HepG2 (cell line): ENCODE measurements around the gene AVPR2. TPM values are rescaled to one million over a fixed set of nuclear protein-coding genes. Genes with fewer than 3 reads are reported as not detected.

Experiments
- ATAC-seq: fragments of 200-7000 bp; cut with Tn5 transposase; 3 replicates; pipeline ENCODE4 v1.9.1; 2020; ENCODE audit warnings: mild to moderate bottlenecking, moderate library complexity
- BruUV-seq: library from RNA; stranded (reverse); fragments of 400-500 nt; replicated peaks from 2 replicates; lab custom pipeline; 2021; lab: Mats Ljungman, UMichigan
- CTCF ChIA-PET: fragments of 300-600 bp; formaldehyde crosslinking; extraction: SDS; loops from one replicate; lab custom pipeline; 2021; ENCODE audit warnings: low total read pairs, inconsistent platforms, low intra/inter-chr PET ratio; lab: Yijun Ruan, JAX
- POLR2A ChIA-PET: fragments of 350-600 bp; sonication (Branson Sonifier 250); formaldehyde crosslinking; loops from one replicate; lab custom pipeline; 2020; ENCODE audit warnings: antibody characterized with exemption, inconsistent platforms; lab: Yijun Ruan, JAX
- DNase-seq: peaks from one replicate; pipeline ENCODE4 v3.0.0-alpha.2; 2015; ENCODE audit warnings: low spot score
- FAIRE-seq: peaks from 3 replicates; lab custom pipeline; 2011; peaks lifted over from hg19 to GRCh38; lab: Jason Lieb, UNC
- H2AFZ ChIP-seq: one replicate; pipeline ENCODE4 v1.6.1; 2011; ENCODE audit warnings: low read length, inconsistent platforms
- H3K27ac ChIP-seq: fragments of 300-600 bp; 3 replicates; pipeline ENCODE4 v1.8.0; 2011; ENCODE audit warnings: mixed run types, mild to moderate bottlenecking, mixed read lengths, low read length, inconsistent platforms; ENCODE audit not compliant: insufficient read depth; ENCODE audit errors: extremely low read length
- H3K27me3 ChIP-seq, 2 experiments: fragments of 200-600 bp in 1 of 2; 2 replicates in 1 of 2; 3 replicates in 1 of 2; pipeline versions ENCODE4 v1.6.0 to v1.8.0; 2011; ENCODE audit warnings: low read length in 2 of 2, mild to moderate bottlenecking in 2 of 2, moderate library complexity in 2 of 2, inconsistent platforms in 1 of 2; ENCODE audit not compliant: insufficient read depth in 2 of 2, control insufficient read depth in 1 of 2
- H3K36me3 ChIP-seq, 2 experiments: fragments of 200-600 bp in 1 of 2; replicated peaks in 1 of 2; 2 replicates in 1 of 2; 3 replicates in 1 of 2; pipeline versions ENCODE4 v1.5.1 to v1.8.0; 2011; ENCODE audit warnings: low read length in 2 of 2, inconsistent platforms in 1 of 2; ENCODE audit not compliant: insufficient read depth in 2 of 2, control insufficient read depth in 1 of 2
- H3K4me1 ChIP-seq: 2 replicates; pipeline ENCODE4 v1.5.1; 2012; ENCODE audit warnings: low read length, inconsistent platforms; ENCODE audit not compliant: insufficient read depth
- H3K4me2 ChIP-seq: 2 replicates; pipeline ENCODE4 v1.6.0; 2011; ENCODE audit warnings: low read depth, low read length, inconsistent platforms
- H3K4me3 ChIP-seq, 3 experiments: fragments of 200-600 bp in 1 of 3; sonication (generic), shearing (Covaris generic) in 1 of 3; replicated peaks in 1 of 3; 2 replicates each; pipeline ENCODE4 v1.5.1; 2011 to 2016; ENCODE audit warnings: low read length in 3 of 3, inconsistent platforms in 2 of 3, low read depth in 2 of 3, mild to moderate bottlenecking in 2 of 3, control low read depth in 1 of 3, mixed read lengths in 1 of 3; ENCODE audit not compliant: insufficient read depth in 1 of 3
- H3K79me2 ChIP-seq: one replicate; pipeline ENCODE4 v1.6.1; 2011; ENCODE audit warnings: low read length, inconsistent platforms; ENCODE audit not compliant: insufficient read depth
- H3K9ac ChIP-seq: 2 replicates; pipeline ENCODE4 v1.6.0; 2011; ENCODE audit warnings: mild to moderate bottlenecking, low read depth, low read length, inconsistent platforms; ENCODE audit not compliant: insufficient read depth
- H3K9me3 ChIP-seq: 2 replicates; pipeline ENCODE4 v1.5.1; 2012; ENCODE audit warnings: mild to moderate bottlenecking, low read length
- H4K20me1 ChIP-seq: 2 replicates; pipeline ENCODE4 v1.6.0; 2011; ENCODE audit warnings: inconsistent platforms, mild to moderate bottlenecking, low read length, moderate library complexity; ENCODE audit not compliant: insufficient read depth
- ATAD3A ChIP-seq: sonication (generic); formaldehyde crosslinking; IDR thresholded peaks from 2 replicates; pipeline ENCODE4 v1.4.0; 2020; ENCODE audit warnings: missing genetic modification reagents
- EED ChIP-seq: sonication (generic); formaldehyde crosslinking; IDR thresholded peaks from 2 replicates; pipeline ENCODE4 v1.5.0; 2020; ENCODE audit warnings: mild to moderate bottlenecking, missing genetic modification reagents
- FOXJ3 ChIP-seq: sonication (generic); formaldehyde crosslinking; IDR thresholded peaks from 2 replicates; pipeline ENCODE4 v1.4.0; 2020; ENCODE audit warnings: missing genetic modification reagents, mild to moderate bottlenecking, borderline replicate concordance
- GFI1 ChIP-seq: sonication (generic); formaldehyde crosslinking; IDR thresholded peaks from 2 replicates; pipeline ENCODE4 v1.5.0; 2020; ENCODE audit warnings: missing genetic modification reagents, mild to moderate bottlenecking, borderline replicate concordance
- HNRNPK ChIP-seq: fragments of 200-400 bp; formaldehyde crosslinking; IDR thresholded peaks from 2 replicates; pipeline ENCODE4 v1.6.1; 2018; ENCODE audit warnings: low read length, low read depth, moderate library complexity, mild to moderate bottlenecking; ENCODE audit not compliant: poor library complexity, severe bottlenecking
- KDM5B ChIP-seq: sonication (generic); formaldehyde crosslinking; IDR thresholded peaks from 2 replicates; pipeline ENCODE4 v1.4.0; 2020; ENCODE audit warnings: missing genetic modification reagents, mild to moderate bottlenecking, borderline replicate concordance
- NFE2L1 ChIP-seq: sonication (generic); formaldehyde crosslinking; IDR thresholded peaks from 2 replicates; pipeline ENCODE4 v1.4.0; 2020; ENCODE audit warnings: missing genetic modification reagents, mild to moderate bottlenecking, borderline replicate concordance
- PHF5A ChIP-seq: IDR thresholded peaks from one replicate; pipeline ENCODE4 v1.6.1; 2018; ENCODE audit warnings: low read depth, missing genetic modification reagents; ENCODE audit not compliant: unreplicated experiment
- RBAK ChIP-seq: sonication (generic); formaldehyde crosslinking; IDR thresholded peaks from 2 replicates; pipeline ENCODE4 v1.5.1; 2020; ENCODE audit warnings: mild to moderate bottlenecking, missing genetic modification reagents
- SYNCRIP ChIP-seq: fragments of 200-400 bp; formaldehyde crosslinking; IDR thresholded peaks from 2 replicates; pipeline ENCODE4 v1.6.1; 2018; ENCODE audit warnings: mild to moderate bottlenecking, low read depth, low read length; ENCODE audit not compliant: insufficient read depth
- ZNF441 ChIP-seq: sonication (generic); formaldehyde crosslinking; IDR thresholded peaks from 2 replicates; pipeline ENCODE4 v1.7.0; 2021; ENCODE audit warnings: missing genetic modification reagents, borderline replicate concordance
- ZNF710 ChIP-seq: sonication (generic); formaldehyde crosslinking; IDR thresholded peaks from 2 replicates; pipeline ENCODE4 v1.5.0; 2020; ENCODE audit warnings: mild to moderate bottlenecking, missing genetic modification reagents, borderline replicate concordance
- ZSCAN29 ChIP-seq: sonication (generic); formaldehyde crosslinking; conservative IDR thresholded peaks from 2 replicates; pipeline ENCODE4 v1.4.0; 2020; ENCODE audit warnings: mild to moderate bottlenecking, missing genetic modification reagents
- WGBS: methylation state at CpG from one replicate; pipeline ENCODE4 v1.1.6; 2017; ENCODE audit warnings: low lambda C conversion rate; 5-methylcytosine and 5-hydroxymethylcytosine counted together
- in situ Hi-C: cut with HindIII; loops from 2 replicates; pipeline ENCODE4 v1.10.0; 2017; ENCODE audit warnings: low pct_unique_long_range_greater_than_20kb; ENCODE audit not compliant: extremely low pct_ligation_motif_present
- intact Hi-C: fragments of 100-400 bp; cut with micrococcal nuclease; formaldehyde crosslinking; loops from one replicate; pipeline ENCODE4 v1.10.0; 2022; ENCODE audit not compliant: unreplicated experiment
- polyA plus RNA-seq, 8 experiments: library from polyadenylated mRNA; depleted of rRNA in 3 of 8; stranded (reverse) in 7 of 8; unstranded in 1 of 8; fragments of >200 nt; fragmentation: Illumina TruSeq in 4 of 8; extraction: Trizol in 4 of 8; gene quantifications; 2 replicates each; pipeline versions ENCODE4 v1.2.1 to v1.2.3, GENCODE V29; 2011 to 2016; ENCODE audit warnings: low read depth in 4 of 8, missing spikeins in 1 of 8, mixed read lengths in 1 of 8; ENCODE audit not compliant: insufficient read depth in 1 of 8
- total RNA-seq, 5 experiments: library from RNA; depleted of rRNA; stranded (reverse); fragments of >200 nt; fragmentation: Illumina TruSeq; extraction: Trizol; gene quantifications; 2 replicates each; pipeline ENCODE4 v1.2.3, GENCODE V29; 2016; ENCODE audit warnings: low read depth in 1 of 5
- TF ChIP-seq, protein P1 (sequence below): sonication (generic); formaldehyde crosslinking; IDR thresholded peaks from 2 replicates; pipeline ENCODE4 v1.8.0; 2023; ENCODE audit warnings: mild to moderate bottlenecking, missing genetic modification reagents
- TF ChIP-seq, protein P2 (sequence below): sonication (generic); formaldehyde crosslinking; IDR thresholded peaks from 2 replicates; pipeline ENCODE4 v1.4.0; 2020; ENCODE audit warnings: missing genetic modification reagents

AVPR2 gene
- total and polyA plus RNA-seq, 2 of the 13 experiments (the other 11 are each of a cell fraction or from before 2014, with no cell fraction given): not detected

DNA sequence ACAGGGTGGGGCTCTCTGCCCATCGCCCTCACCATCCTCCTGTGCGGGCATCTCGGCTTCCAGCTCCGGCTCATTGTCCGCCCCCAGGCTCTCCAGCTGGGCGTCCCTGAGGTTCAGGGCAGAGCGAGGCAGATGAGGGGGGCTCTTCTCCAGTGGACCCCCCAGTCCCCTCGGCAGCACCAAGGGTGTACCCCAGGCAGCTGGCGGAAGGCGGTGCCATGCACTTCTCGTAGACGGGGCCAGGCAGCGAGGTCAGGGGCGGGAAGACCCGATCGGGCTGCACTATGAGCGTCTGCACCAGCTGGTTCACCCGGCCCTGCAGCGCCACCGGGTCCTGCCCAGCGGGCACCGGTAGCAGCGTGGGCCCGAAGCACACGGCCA is 5.5 kb downstream of the AVPR2 start:
- H3K4me1 ChIP-seq: peaks cover 5% of the 10 kb centered on the region
- POLR2A ChIA-PET: no interaction called here
- WGBS: no CpG with 5 or more reads among the region's 25 CpGs
- peaks cover 0 to 4% of the 10 kb centered on the region in 2 experiments; a peak in 2 of 5 replicates for H3K27me3 ChIP-seq
- H3K4me2 ChIP-seq: no peak overlapping the region
- H3K79me2 ChIP-seq: no peaks in the 10 kb centered on the region
- CTCF ChIA-PET: no interaction called here
- FAIRE-seq (no peak), DNase-seq (no peak), ATAC-seq (no peak)
- H3K9ac ChIP-seq: no peak overlapping the region
- no peaks in the 10 kb centered on the region for H3K9me3 ChIP-seq
- no peak overlapping the region for H2AFZ ChIP-seq
- intact Hi-C loops (no loop called here), in situ Hi-C loops (no loop called here)
- no peaks in the 10 kb centered on the region for H3K36me3 ChIP-seq
- H3K4me3 ChIP-seq: no peak overlapping the region
- H3K27ac ChIP-seq: no peak overlapping the region
- BruUV-seq: no TSS peak
- no peaks in the 10 kb centered on the region for H4K20me1 ChIP-seq
- TF ChIP-seq EED (CRISPR knock-in tag): no peak
- TF ChIP-seq ATAD3A: no peak
- TF ChIP-seq, protein P1, sequence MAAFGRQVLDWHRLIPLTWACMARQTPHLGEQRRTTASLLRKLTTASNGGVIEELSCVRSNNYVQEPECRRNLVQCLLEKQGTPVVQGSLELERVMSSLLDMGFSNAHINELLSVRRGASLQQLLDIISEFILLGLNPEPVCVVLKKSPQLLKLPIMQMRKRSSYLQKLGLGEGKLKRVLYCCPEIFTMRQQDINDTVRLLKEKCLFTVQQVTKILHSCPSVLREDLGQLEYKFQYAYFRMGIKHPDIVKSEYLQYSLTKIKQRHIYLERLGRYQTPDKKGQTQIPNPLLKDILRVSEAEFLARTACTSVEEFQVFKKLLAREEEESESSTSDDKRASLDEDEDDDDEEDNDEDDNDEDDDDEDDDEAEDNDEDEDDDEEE (CRISPR knock-in tag): no peak
- no peak for TF ChIP-seq SYNCRIP
- TF ChIP-seq GFI1 (CRISPR knock-in tag): no peak
- TF ChIP-seq FOXJ3 (CRISPR knock-in tag): no peak
- TF ChIP-seq, protein P2, sequence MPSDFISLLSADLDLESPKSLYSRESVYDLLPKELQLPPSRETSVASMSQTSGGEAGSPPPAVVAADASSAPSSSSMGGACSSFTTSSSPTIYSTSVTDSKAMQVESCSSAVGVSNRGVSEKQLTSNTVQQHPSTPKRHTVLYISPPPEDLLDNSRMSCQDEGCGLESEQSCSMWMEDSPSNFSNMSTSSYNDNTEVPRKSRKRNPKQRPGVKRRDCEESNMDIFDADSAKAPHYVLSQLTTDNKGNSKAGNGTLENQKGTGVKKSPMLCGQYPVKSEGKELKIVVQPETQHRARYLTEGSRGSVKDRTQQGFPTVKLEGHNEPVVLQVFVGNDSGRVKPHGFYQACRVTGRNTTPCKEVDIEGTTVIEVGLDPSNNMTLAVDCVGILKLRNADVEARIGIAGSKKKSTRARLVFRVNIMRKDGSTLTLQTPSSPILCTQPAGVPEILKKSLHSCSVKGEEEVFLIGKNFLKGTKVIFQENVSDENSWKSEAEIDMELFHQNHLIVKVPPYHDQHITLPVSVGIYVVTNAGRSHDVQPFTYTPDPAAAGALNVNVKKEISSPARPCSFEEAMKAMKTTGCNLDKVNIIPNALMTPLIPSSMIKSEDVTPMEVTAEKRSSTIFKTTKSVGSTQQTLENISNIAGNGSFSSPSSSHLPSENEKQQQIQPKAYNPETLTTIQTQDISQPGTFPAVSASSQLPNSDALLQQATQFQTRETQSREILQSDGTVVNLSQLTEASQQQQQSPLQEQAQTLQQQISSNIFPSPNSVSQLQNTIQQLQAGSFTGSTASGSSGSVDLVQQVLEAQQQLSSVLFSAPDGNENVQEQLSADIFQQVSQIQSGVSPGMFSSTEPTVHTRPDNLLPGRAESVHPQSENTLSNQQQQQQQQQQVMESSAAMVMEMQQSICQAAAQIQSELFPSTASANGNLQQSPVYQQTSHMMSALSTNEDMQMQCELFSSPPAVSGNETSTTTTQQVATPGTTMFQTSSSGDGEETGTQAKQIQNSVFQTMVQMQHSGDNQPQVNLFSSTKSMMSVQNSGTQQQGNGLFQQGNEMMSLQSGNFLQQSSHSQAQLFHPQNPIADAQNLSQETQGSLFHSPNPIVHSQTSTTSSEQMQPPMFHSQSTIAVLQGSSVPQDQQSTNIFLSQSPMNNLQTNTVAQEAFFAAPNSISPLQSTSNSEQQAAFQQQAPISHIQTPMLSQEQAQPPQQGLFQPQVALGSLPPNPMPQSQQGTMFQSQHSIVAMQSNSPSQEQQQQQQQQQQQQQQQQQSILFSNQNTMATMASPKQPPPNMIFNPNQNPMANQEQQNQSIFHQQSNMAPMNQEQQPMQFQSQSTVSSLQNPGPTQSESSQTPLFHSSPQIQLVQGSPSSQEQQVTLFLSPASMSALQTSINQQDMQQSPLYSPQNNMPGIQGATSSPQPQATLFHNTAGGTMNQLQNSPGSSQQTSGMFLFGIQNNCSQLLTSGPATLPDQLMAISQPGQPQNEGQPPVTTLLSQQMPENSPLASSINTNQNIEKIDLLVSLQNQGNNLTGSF (CRISPR knock-in tag): no peak
- TF ChIP-seq PHF5A (CRISPR knock-in tag): no peak
- TF ChIP-seq ZNF710: no peak
- TF ChIP-seq KDM5B (CRISPR knock-in tag): no peak
- no peak for TF ChIP-seq HNRNPK
- no peak for TF ChIP-seq ZSCAN29 (CRISPR knock-in tag)
- no peak for TF ChIP-seq ZNF441 (CRISPR knock-in tag)
- no peak for TF ChIP-seq NFE2L1 (CRISPR knock-in tag)
- no peak for TF ChIP-seq RBAK (CRISPR knock-in tag)
